Mesothelial cell of epicardium (in vitro differentiated cells): ENCODE data around the gene SEMA6A. TPM values are rescaled to one million over a fixed set of nuclear protein-coding genes. Genes with fewer than 3 reads are reported as not detected.

Experiments
- DNase-seq, 2 experiments: peaks; one replicate each; pipeline ENCODE4 v3.0.0; 2021; ENCODE audit warnings: low spot score in 2 of 2; ENCODE audit not compliant: unreplicated experiment in 2 of 2
- H3K27ac Mint-ChIP-seq: 2 replicates; pipeline ENCODE4 v1.8.0; 2021; ENCODE audit warnings: mixed read lengths
- H3K27me3 Mint-ChIP-seq: 2 replicates; pipeline ENCODE4 v1.8.0; 2021; ENCODE audit warnings: low read depth, mixed read lengths
- H3K36me3 Mint-ChIP-seq: 2 replicates; pipeline ENCODE4 v1.8.0; 2021; ENCODE audit warnings: mixed read lengths
- H3K4me1 Mint-ChIP-seq: 2 replicates; pipeline ENCODE4 v1.8.0; 2021; ENCODE audit warnings: mixed read lengths
- H3K4me3 Mint-ChIP-seq: 2 replicates; pipeline ENCODE4 v1.8.0; 2021; ENCODE audit warnings: mild to moderate bottlenecking, moderate library complexity, mixed read lengths
- H3K9me3 Mint-ChIP-seq: 2 replicates; pipeline ENCODE4 v1.8.0; 2021; ENCODE audit warnings: mixed read lengths
- total RNA-seq: library from RNA; stranded (reverse); gene quantifications from 3 replicates; pipeline ENCODE4 v1.2.1, GENCODE V29; 2021
- TF ChIP-seq, protein P1 (sequence below): fragments of 200-600 bp; sonication (generic); IDR thresholded peaks from one replicate; pipeline ENCODE4 v1.5.0; 2021; ENCODE audit warnings: antibody characterized with exemption; ENCODE audit not compliant: unreplicated experiment

Gene SEMA6A
- total RNA-seq, 1 donor from 2014 or later = 129 TPM

DNA sequence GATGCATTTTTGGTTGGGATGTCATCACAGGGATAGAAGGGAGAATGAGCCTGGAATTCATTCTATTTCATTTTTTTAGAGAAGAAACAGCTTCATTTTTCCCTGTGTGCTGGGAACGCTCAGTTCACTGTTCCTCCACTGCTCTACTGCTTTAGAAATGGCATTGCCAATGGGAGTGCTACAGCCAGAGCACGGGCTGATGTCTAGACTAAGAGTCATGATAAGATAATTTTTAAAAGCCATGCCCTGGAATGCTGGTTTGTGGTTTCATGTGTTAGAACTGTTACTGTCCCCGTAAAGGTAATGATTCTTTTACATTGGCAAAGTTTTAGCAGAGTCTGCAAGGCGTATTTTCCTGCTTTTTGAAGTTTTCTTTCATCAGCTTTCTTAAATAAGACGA is 119.6 kb downstream of the SEMA6A start:
- Mint-ChIP-seq H3K27ac (peak overlapping the region; percentile 86), H3K4me1 (peaks cover 42% of the 10 kb centered on the region), H3K9me3 (no peaks in the 10 kb centered on the region)

DNA sequence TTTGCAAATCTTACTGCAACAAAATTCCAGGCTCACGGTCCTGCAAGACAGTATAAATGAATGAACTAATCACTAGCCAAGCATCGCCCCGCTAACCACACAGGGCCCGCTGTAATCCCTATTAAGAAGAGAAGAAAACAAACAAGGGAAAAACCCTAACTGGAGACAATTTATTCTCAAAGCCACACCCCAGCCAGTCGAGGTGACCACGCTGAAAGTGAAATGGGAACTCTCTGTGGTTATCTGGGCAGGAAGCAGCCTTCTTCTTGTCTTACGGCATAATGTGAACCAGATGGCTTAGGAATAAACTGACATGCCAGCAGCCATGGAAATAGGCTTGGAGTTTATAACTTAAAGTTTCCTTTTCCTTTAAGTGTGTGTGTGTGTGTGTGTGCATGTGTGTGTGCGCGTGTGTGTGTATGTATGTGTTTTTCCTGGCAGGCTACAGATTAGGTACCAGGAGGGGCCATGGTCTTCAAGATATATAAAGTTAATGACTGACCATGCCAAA is 120.2 kb downstream of the SEMA6A start:
- TF ChIP-seq, protein P1, sequence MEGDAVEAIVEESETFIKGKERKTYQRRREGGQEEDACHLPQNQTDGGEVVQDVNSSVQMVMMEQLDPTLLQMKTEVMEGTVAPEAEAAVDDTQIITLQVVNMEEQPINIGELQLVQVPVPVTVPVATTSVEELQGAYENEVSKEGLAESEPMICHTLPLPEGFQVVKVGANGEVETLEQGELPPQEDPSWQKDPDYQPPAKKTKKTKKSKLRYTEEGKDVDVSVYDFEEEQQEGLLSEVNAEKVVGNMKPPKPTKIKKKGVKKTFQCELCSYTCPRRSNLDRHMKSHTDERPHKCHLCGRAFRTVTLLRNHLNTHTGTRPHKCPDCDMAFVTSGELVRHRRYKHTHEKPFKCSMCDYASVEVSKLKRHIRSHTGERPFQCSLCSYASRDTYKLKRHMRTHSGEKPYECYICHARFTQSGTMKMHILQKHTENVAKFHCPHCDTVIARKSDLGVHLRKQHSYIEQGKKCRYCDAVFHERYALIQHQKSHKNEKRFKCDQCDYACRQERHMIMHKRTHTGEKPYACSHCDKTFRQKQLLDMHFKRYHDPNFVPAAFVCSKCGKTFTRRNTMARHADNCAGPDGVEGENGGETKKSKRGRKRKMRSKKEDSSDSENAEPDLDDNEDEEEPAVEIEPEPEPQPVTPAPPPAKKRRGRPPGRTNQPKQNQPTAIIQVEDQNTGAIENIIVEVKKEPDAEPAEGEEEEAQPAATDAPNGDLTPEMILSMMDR = no peak
- no peaks in the 10 kb centered on the region for H3K27me3 Mint-ChIP-seq
- peak overlapping the region; percentile 86 for H3K27ac Mint-ChIP-seq
- peaks cover 18% of the 10 kb centered on the region for H3K36me3 Mint-ChIP-seq
- no peak for DNase-seq
- peak overlapping the region; percentile 27 for H3K4me3 Mint-ChIP-seq
- no peaks in the 10 kb centered on the region for H3K9me3 Mint-ChIP-seq
- H3K4me1 Mint-ChIP-seq = peaks cover 42% of the 10 kb centered on the region

More for the DNA sequence above, 119.6 kb downstream of the SEMA6A start:
- Mint-ChIP-seq H3K4me3 (no peak overlapping the region), H3K36me3 (peaks cover 18% of the 10 kb centered on the region), H3K27me3 (no peaks in the 10 kb centered on the region)
- TF ChIP-seq, protein P1 = no peak
- no peak for DNase-seq

DNA sequence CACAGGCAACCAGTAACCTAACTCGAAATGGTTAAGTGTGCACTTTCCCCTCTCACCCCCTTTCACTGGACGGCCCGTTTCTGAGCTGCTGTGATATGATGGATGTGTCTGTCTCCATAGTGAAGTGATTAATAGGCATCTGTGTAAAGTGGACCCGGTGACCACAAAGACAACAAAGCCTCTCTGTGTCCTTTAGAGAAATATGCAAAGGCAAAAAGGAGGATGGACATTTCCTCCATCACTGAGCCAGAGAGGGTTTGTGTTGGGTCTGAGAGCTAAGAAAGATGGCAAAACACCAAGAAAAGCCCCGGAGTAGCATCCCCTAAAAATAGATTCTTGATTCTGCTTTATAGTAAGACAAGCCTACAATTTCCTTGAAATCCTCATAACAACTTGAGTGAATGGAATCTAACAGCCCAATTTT is 120.6 kb downstream of the SEMA6A start:
- no peak for DNase-seq
- Mint-ChIP-seq H3K9me3 (no peaks in the 10 kb centered on the region), H3K4me1 (peaks cover 46% of the 10 kb centered on the region), H3K27ac (peak overlapping the region; percentile 86), H3K4me3 (peak overlapping the region; percentile 27), H3K36me3 (peaks cover 18% of the 10 kb centered on the region), H3K27me3 (no peaks in the 10 kb centered on the region)
- TF ChIP-seq, protein P1 = no peak

- TF ChIP-seq, protein P1 = no peak
- Mint-ChIP-seq H3K27ac (peak overlapping the region; percentile 36), H3K4me3 (no peak overlapping the region), H3K4me1 (peaks cover 48% of the 10 kb centered on the region), H3K36me3 (peaks cover 16% of the 10 kb centered on the region), H3K9me3 (no peaks in the 10 kb centered on the region), H3K27me3 (no peaks in the 10 kb centered on the region)
- no peak for DNase-seq
Observed at GRCh38 chr5:116452774-116453368, 121.8 kb downstream of the SEMA6A start.

DNA sequence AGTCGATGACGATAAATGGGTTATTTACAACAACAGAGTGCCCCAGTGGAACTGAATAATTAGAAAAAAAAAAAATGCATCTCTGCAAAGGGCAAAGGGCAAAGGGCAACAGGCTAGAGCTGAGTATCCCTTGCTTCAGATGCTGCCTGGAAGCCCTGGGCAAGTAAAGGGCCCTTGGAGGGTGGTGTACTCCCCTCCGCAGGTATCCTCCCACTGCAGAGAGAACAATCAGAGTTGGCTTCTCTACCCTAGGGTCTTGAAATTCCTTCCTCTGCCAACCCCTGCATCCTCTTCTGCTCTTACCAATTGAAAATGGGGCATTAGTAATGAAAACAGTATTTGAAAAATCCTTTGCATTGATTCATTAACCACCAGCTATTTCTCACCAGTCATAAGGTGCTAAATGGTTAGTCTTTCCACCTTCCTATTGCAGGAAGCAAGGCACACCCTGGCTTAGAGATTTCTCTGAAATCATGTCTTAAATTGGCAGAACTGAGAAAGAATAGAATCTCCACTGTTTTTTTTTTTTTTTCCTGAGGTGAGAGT is 122.6 kb downstream of the SEMA6A start:
- H3K4me1 Mint-ChIP-seq = peaks cover 48% of the 10 kb centered on the region
- H3K36me3 Mint-ChIP-seq = peaks cover 21% of the 10 kb centered on the region
- no peak overlapping the region for H3K4me3 Mint-ChIP-seq
- H3K9me3 Mint-ChIP-seq = no peaks in the 10 kb centered on the region
- no peaks in the 10 kb centered on the region for H3K27me3 Mint-ChIP-seq
- peak overlapping the region; percentile 25 for H3K27ac Mint-ChIP-seq
- no peak for DNase-seq
- TF ChIP-seq, protein P1 = no peak
